BE2C (cell line): ENCODE results near the gene CBLB.
A peak's percentile ranks its signal among the peaks of the same experiment; 100 is the strongest.

Source experiments
- DNase-seq: peaks from one replicate; pipeline ENCODE4 v3.0.0-alpha.2; 2020
- H3K27me3 ChIP-seq: fragments of 250-450 bp; sonication (Bioruptor Pico); 2 replicates; pipeline ENCODE4 v1.5.1; 2020; ENCODE audit warnings: mild to moderate bottlenecking
- H3K36me3 ChIP-seq: fragments of 250-450 bp; sonication (Bioruptor Pico); 2 replicates; pipeline ENCODE4 v1.5.1; 2020; ENCODE audit warnings: mild to moderate bottlenecking
- H3K4me1 ChIP-seq: fragments of 250-450 bp; sonication (Bioruptor Pico); 2 replicates; pipeline ENCODE4 v1.5.1; 2020
- H3K4me3 ChIP-seq: 2 replicates; pipeline ENCODE4 v1.5.1; 2011; ENCODE audit warnings: low read depth, low read length
- H3K9me3 ChIP-seq: fragments of 250-450 bp; sonication (Bioruptor Pico); 2 replicates; pipeline ENCODE4 v1.5.1; 2020
- CTCF ChIP-seq: IDR thresholded peaks from 2 replicates; pipeline ENCODE4 v1.5.1; 2012; ENCODE audit warnings: mild to moderate bottlenecking, low read depth, low read length

CBLB gene

GRCh38 chr3:105786241-105786640 lies 82.6 kb downstream of the CBLB start:
- H3K27me3 ChIP-seq = no peaks in the 10 kb centered on the region
- no peaks in the 10 kb centered on the region for H3K36me3 ChIP-seq
- H3K9me3 ChIP-seq = no peaks in the 10 kb centered on the region
- peak overlapping the region; percentile 45 for H3K4me3 ChIP-seq
- TF ChIP-seq CTCF = no peak
- DNase-seq = peak; percentile 51
- peaks cover 50% of the 10 kb centered on the region for H3K4me1 ChIP-seq

GRCh38 chr3:105785803-105786202 lies 83.0 kb downstream of the CBLB start:
- H3K4me1 ChIP-seq = peaks cover 46% of the 10 kb centered on the region
- H3K36me3 ChIP-seq = no peaks in the 10 kb centered on the region
- no peaks in the 10 kb centered on the region for H3K27me3 ChIP-seq
- DNase-seq = no peak
- TF ChIP-seq CTCF = no peak
- peak overlapping the region; percentile 45 for H3K4me3 ChIP-seq
- no peaks in the 10 kb centered on the region for H3K9me3 ChIP-seq

GRCh38 chr3:105783631-105784030 lies 85.2 kb downstream of the CBLB start:
- TF ChIP-seq CTCF = no peak
- Histone ChIP-seq H3K27me3 (no peaks in the 10 kb centered on the region), H3K4me1 (peaks cover 33% of the 10 kb centered on the region), H3K4me3 (no peak overlapping the region), H3K9me3 (no peaks in the 10 kb centered on the region), H3K36me3 (no peaks in the 10 kb centered on the region)
- DNase-seq = no peak

GRCh38 chr3:105781871-105782270 lies 86.9 kb downstream of the CBLB start:
- H3K9me3 ChIP-seq = no peaks in the 10 kb centered on the region
- DNase-seq = no peak
- peaks cover 16% of the 10 kb centered on the region for H3K4me1 ChIP-seq
- no peaks in the 10 kb centered on the region for H3K27me3 ChIP-seq
- no peaks in the 10 kb centered on the region for H3K36me3 ChIP-seq
- H3K4me3 ChIP-seq = no peak overlapping the region
- TF ChIP-seq CTCF = no peak

- no peak for TF ChIP-seq CTCF
- Histone ChIP-seq H3K36me3 (no peaks in the 10 kb centered on the region), H3K4me3 (no peak overlapping the region), H3K27me3 (no peaks in the 10 kb centered on the region), H3K9me3 (no peaks in the 10 kb centered on the region), H3K4me1 (peaks cover 4% of the 10 kb centered on the region; the same call in 1 of the 2 replicates)
- no peak for DNase-seq
Observed at GRCh38 chr3:105780107-105780506, 88.7 kb downstream of the CBLB start.

- TF ChIP-seq CTCF = no peak
- Histone ChIP-seq H3K4me1 (no peaks in the 10 kb centered on the region), H3K27me3 (no peaks in the 10 kb centered on the region), H3K4me3 (no peak overlapping the region), H3K9me3 (no peaks in the 10 kb centered on the region), H3K36me3 (no peaks in the 10 kb centered on the region)
- DNase-seq = no peak
Observed at GRCh38 chr3:105775368-105775767, 93.4 kb downstream of the CBLB start.
